IMR-90 (cell line): ENCODE measurements around the gene RNF31. TPM values are rescaled to one million over a fixed set of nuclear protein-coding genes. Genes with fewer than 3 reads are reported as not detected.
"Not testable (repeated sequence)": the region's sequence is repeated elsewhere in the genome, so short reads cannot be mapped to it uniquely, and the experiment has no call there.

Source experiments
- ATAC-seq: fragments of 200-7000 bp; cut with Tn5 transposase; 2 replicates; pipeline ENCODE4 v1.9.1; 2020; ENCODE audit warnings: low read depth, mild to moderate bottlenecking, moderate library complexity
- BruUV-seq: library from RNA; stranded (reverse); fragments of 400-500 nt; replicated peaks from 2 replicates; lab custom pipeline; 2021; lab: Mats Ljungman, UMichigan
- CTCF ChIA-PET: fragments of 300-600 bp; formaldehyde crosslinking; extraction: SDS; loops from one replicate; lab custom pipeline; 2021; ENCODE audit warnings: antibody characterized with exemption; lab: Yijun Ruan, JAX
- POLR2A ChIA-PET: fragments of 300-600 bp; sonication (Branson Sonifier 250); formaldehyde crosslinking; loops from one replicate; lab custom pipeline; 2022; ENCODE audit warnings: antibody characterized with exemption; ENCODE audit not compliant: unreplicated experiment; lab: Charles Lee
- DNase-seq: peaks from one replicate; pipeline ENCODE4 v3.0.0; 2013
- H2AFZ ChIP-seq: replicated peaks from 2 replicates; pipeline ENCODE3; 2013; ENCODE audit warnings: low read length, mild to moderate bottlenecking; ENCODE audit not compliant: poor library complexity
- H2AK5ac ChIP-seq: 2 replicates; pipeline ENCODE4 v1.6.1; 2013; ENCODE audit warnings: low read depth, low read length, inconsistent platforms
- H2AK9ac ChIP-seq: replicated peaks from 2 replicates; pipeline ENCODE3; 2013; ENCODE audit warnings: mild to moderate bottlenecking, low read depth, low read length, moderate library complexity; ENCODE audit not compliant: poor library complexity
- H2BK120ac ChIP-seq: 2 replicates; pipeline ENCODE4 v1.6.1; 2013; ENCODE audit warnings: low read depth, low read length, inconsistent platforms
- H2BK15ac ChIP-seq: 3 replicates; pipeline ENCODE4 v1.6.1; 2013; ENCODE audit warnings: low read depth, low read length, inconsistent platforms
- H2BK20ac ChIP-seq: 2 replicates; pipeline ENCODE4 v1.6.1; 2013; ENCODE audit warnings: low read depth, mild to moderate bottlenecking, inconsistent platforms, low read length, moderate library complexity
- H2BK5ac ChIP-seq: 2 replicates; pipeline ENCODE4 v1.6.1; 2013; ENCODE audit warnings: mild to moderate bottlenecking, low read depth, low read length, inconsistent platforms; ENCODE audit not compliant: poor library complexity, severe bottlenecking
- H3K14ac ChIP-seq: replicated peaks from 2 replicates; pipeline ENCODE4 v1.6.1; 2013; ENCODE audit warnings: low read depth, low read length, inconsistent platforms
- H3K18ac ChIP-seq: 2 replicates; pipeline ENCODE4 v1.6.1; 2013; ENCODE audit warnings: low read depth, low read length, control low read depth
- H3K23ac ChIP-seq: 2 replicates; pipeline ENCODE4 v1.6.1; 2013; ENCODE audit warnings: low read depth, low read length, inconsistent platforms
- H3K27ac ChIP-seq: 2 replicates; pipeline ENCODE4 v1.5.1; 2013; ENCODE audit warnings: mild to moderate bottlenecking, control low read depth, low read length; ENCODE audit not compliant: insufficient read depth
- H3K27me3 ChIP-seq: 2 replicates; pipeline ENCODE4 v1.6.1; 2013; ENCODE audit warnings: low read length; ENCODE audit not compliant: control insufficient read depth, insufficient read depth
- H3K36me3 ChIP-seq: 2 replicates; pipeline ENCODE4 v1.6.1; 2013; ENCODE audit warnings: low read length, mixed read lengths; ENCODE audit not compliant: control insufficient read depth, insufficient read depth
- H3K4ac ChIP-seq: 2 replicates; pipeline ENCODE4 v1.6.1; 2013; ENCODE audit warnings: low read depth, low read length, inconsistent platforms
- H3K4me1 ChIP-seq: 2 replicates; pipeline ENCODE4 v1.6.1; 2013; ENCODE audit warnings: low read length, mixed read lengths; ENCODE audit not compliant: control insufficient read depth, insufficient read depth
- H3K4me2 ChIP-seq: 2 replicates; pipeline ENCODE4 v1.6.1; 2013; ENCODE audit warnings: low read depth, mild to moderate bottlenecking, control low read depth, low read length, moderate library complexity
- H3K4me3 ChIP-seq: 2 replicates; pipeline ENCODE4 v1.5.1; 2013; ENCODE audit warnings: low read depth, mild to moderate bottlenecking, control low read depth, low read length, moderate library complexity; ENCODE audit not compliant: insufficient read depth
- H3K56ac ChIP-seq: 2 replicates; pipeline ENCODE4 v1.6.1; 2013; ENCODE audit warnings: low read length, inconsistent platforms; ENCODE audit not compliant: insufficient read depth; ENCODE audit errors: extremely low read depth
- H3K79me1 ChIP-seq, 2 experiments: 2 replicates each; pipeline ENCODE4 v1.6.1; 2013; ENCODE audit warnings: low read length in 2 of 2, inconsistent platforms in 1 of 2, low read depth in 1 of 2
- H3K9ac ChIP-seq: 2 replicates; pipeline ENCODE4 v1.6.1; 2013; ENCODE audit warnings: low read depth, low read length, control low read depth
- H3K9me1 ChIP-seq: 2 replicates; pipeline ENCODE4 v1.6.1; 2013; ENCODE audit warnings: low read length, inconsistent platforms; ENCODE audit not compliant: insufficient read depth
- H3K9me3 ChIP-seq: 2 replicates; pipeline ENCODE4 v1.6.1; 2013; ENCODE audit warnings: low read length; ENCODE audit not compliant: control insufficient read depth, insufficient read depth
- H4K20me1 ChIP-seq: 2 replicates; pipeline ENCODE4 v1.6.1; 2013; ENCODE audit warnings: low read length, inconsistent platforms; ENCODE audit not compliant: insufficient read depth
- H4K5ac ChIP-seq: 2 replicates; pipeline ENCODE4 v1.6.1; 2013; ENCODE audit warnings: mild to moderate bottlenecking, low read depth, low read length, control low read depth
- H4K8ac ChIP-seq, 2 experiments: 2 replicates each; pipeline ENCODE4 v1.6.1; 2013; ENCODE audit warnings: low read depth in 2 of 2, low read length in 2 of 2, control low read depth in 1 of 2, inconsistent platforms in 1 of 2
- H4K91ac ChIP-seq: 2 replicates; pipeline ENCODE4 v1.6.1; 2013; ENCODE audit warnings: low read depth, low read length, inconsistent platforms; ENCODE audit not compliant: insufficient read depth
- WGBS, 2 experiments: methylation state at CpG; one replicate each; pipeline versions ENCODE4 v1.1.5 to v1.1.7; 2013; ENCODE audit warnings: missing lambda C conversion rate in 2 of 2; ENCODE audit not compliant: insufficient read length in 1 of 2; ENCODE audit errors: extremely low coverage in 2 of 2; 5-methylcytosine and 5-hydroxymethylcytosine counted together
- dilution Hi-C: fragments of 300-500 bp; cut with HindIII; formaldehyde crosslinking; loops from one replicate; pipeline ENCODE4 v1.14.3; 2018; ENCODE audit warnings: low sequenced_read_pairs; ENCODE audit not compliant: unreplicated experiment
- in situ Hi-C: fragments of 300-500 bp; cut with MboI; formaldehyde crosslinking; loops from 3 replicates; pipeline ENCODE4 v1.14.3; 2019; ENCODE audit warnings: low sequenced_read_pairs, inconsistent platforms, mixed read lengths
- intact Hi-C: fragments of 100-400 bp; cut with micrococcal nuclease; formaldehyde crosslinking; loops from 2 replicates; pipeline ENCODE4 v1.10.0; 2022
- polyA plus RNA-seq, 3 experiments: library from polyadenylated mRNA; depleted of rRNA; stranded (reverse); fragments of >200 nt; gene quantifications; 2 replicates each; pipeline ENCODE4 v1.2.3, GENCODE V29; 2012; ENCODE audit warnings: low replicate concordance in 1 of 3
- total RNA-seq: library from RNA; depleted of rRNA; stranded (reverse); fragments of >200 nt; gene quantifications from 2 replicates; pipeline ENCODE4 v1.2.3, GENCODE V29; 2012

Gene RNF31
- total and polyA plus RNA-seq, 2 of the 4 experiments (the other 2 are of a cell fraction) = 31.6 to 37.5 TPM

GRCh38 chr14:24202538-24202937, 55.2 kb downstream of the RNF31 start:
- in situ Hi-C loops, H2AK9ac ChIP-seq, BruUV-seq, H3K9me1 ChIP-seq, CTCF ChIA-PET, H3K9me3 ChIP-seq, H4K91ac ChIP-seq, H2BK5ac ChIP-seq, H3K4me3 ChIP-seq, H2AFZ ChIP-seq, H2BK120ac ChIP-seq, intact Hi-C loops, H2AK5ac ChIP-seq, H3K27me3 ChIP-seq, H4K20me1 ChIP-seq, H3K4me2 ChIP-seq, H3K56ac ChIP-seq, DNase-seq, H2BK15ac ChIP-seq, H3K18ac ChIP-seq, H3K4me1 ChIP-seq, H3K27ac ChIP-seq, H3K9ac ChIP-seq, H2BK20ac ChIP-seq, H4K5ac ChIP-seq, dilution Hi-C loops, H3K4ac ChIP-seq, H3K14ac ChIP-seq, ATAC-seq, H3K23ac ChIP-seq, H4K8ac ChIP-seq, POLR2A ChIA-PET: not testable (repeated sequence)
- Histone ChIP-seq H3K36me3 (peaks cover 32% of the 10 kb centered on the region), H3K79me1 (peaks cover 10 to 30% of the 10 kb centered on the region in 2 experiments)
- WGBS, 2 experiments = 100% methylated on average over 4 of the region's 8 CpGs; no CpG with 5 or more reads in 1 of the 2 experiments

GRCh38 chr14:24203249-24203886, 56.1 kb downstream of the RNF31 start:
- H4K5ac ChIP-seq, H3K56ac ChIP-seq, H3K18ac ChIP-seq, H3K4me3 ChIP-seq, H2AK9ac ChIP-seq, in situ Hi-C loops, H2BK15ac ChIP-seq, H3K23ac ChIP-seq, H3K4ac ChIP-seq, H3K4me2 ChIP-seq, H2AFZ ChIP-seq, H3K9me1 ChIP-seq, H2BK5ac ChIP-seq, H2BK20ac ChIP-seq, H3K27ac ChIP-seq, H2BK120ac ChIP-seq, H3K14ac ChIP-seq, intact Hi-C loops, H3K4me1 ChIP-seq, DNase-seq, ATAC-seq, H4K8ac ChIP-seq, H3K27me3 ChIP-seq, H3K9me3 ChIP-seq, H4K20me1 ChIP-seq, H2AK5ac ChIP-seq, H3K9ac ChIP-seq, dilution Hi-C loops, POLR2A ChIA-PET, BruUV-seq, H4K91ac ChIP-seq: not testable (repeated sequence)
- H3K79me1 ChIP-seq = peaks cover 10 to 36% of the 10 kb centered on the region in 2 experiments
- CTCF ChIA-PET = interaction anchor here (0.6 kb wide), 1 partner anchor 105 kb away, joined by 6 read pairs; no protein-coding TSS in a partner anchor
- peaks cover 37% of the 10 kb centered on the region for H3K36me3 ChIP-seq
- no CpG with 5 or more reads among the region's 16 CpGs for WGBS, 2 experiments
